SU-DHL-6 (cell line): ENCODE measurements around the gene NAT9.

ENCODE experiments used
- H2AFZ ChIP-seq: fragments of 200-600 bp; sonication (generic); 2 replicates; pipeline ENCODE4 v1.6.1; 2014; ENCODE audit warnings: low read depth, mild to moderate bottlenecking, moderate library complexity, mixed read lengths, antibody characterized with exemption, low read length; ENCODE audit not compliant: severe bottlenecking
- H3F3A ChIP-seq: fragments of 200-600 bp; shearing (Covaris generic); 2 replicates; pipeline ENCODE4 v1.6.0; 2016; ENCODE audit warnings: antibody characterized with exemption, mild to moderate bottlenecking; ENCODE audit not compliant: insufficient read depth
- H3K27ac ChIP-seq: fragments of 200-600 bp; sonication (generic); 2 replicates; pipeline ENCODE4 v1.5.1; 2016; ENCODE audit warnings: low read depth, mild to moderate bottlenecking, low read length, moderate library complexity, mixed read lengths
- H3K27me3 ChIP-seq: fragments of 200-600 bp; sonication (generic), shearing (Covaris generic); 2 replicates; pipeline ENCODE4 v1.6.0; 2014; ENCODE audit warnings: mild to moderate bottlenecking, low read length
- H3K36me3 ChIP-seq: fragments of 200-600 bp; sonication (generic); 2 replicates; pipeline ENCODE4 v1.6.1; 2014; ENCODE audit warnings: mild to moderate bottlenecking, low read length, mixed read lengths
- H3K4me2 ChIP-seq: fragments of 300-600, 200-600 bp; shearing (Covaris generic), sonication (generic); 2 replicates; pipeline ENCODE4 v1.6.0; 2014; ENCODE audit warnings: low read length, low read depth, mild to moderate bottlenecking; ENCODE audit not compliant: poor library complexity, severe bottlenecking
- H3K4me3 ChIP-seq: fragments of 200-600 bp; sonication (generic); 2 replicates; pipeline ENCODE4 v1.5.1; 2014; ENCODE audit warnings: antibody characterized with exemption, low read length, mild to moderate bottlenecking, mixed read lengths; ENCODE audit not compliant: insufficient read depth, poor library complexity, severe bottlenecking
- H3K79me2 ChIP-seq: fragments of 200-600 bp; sonication (generic); 2 replicates; pipeline ENCODE4 v1.6.1; 2014; ENCODE audit warnings: mild to moderate bottlenecking, low read length, moderate library complexity; ENCODE audit not compliant: insufficient read depth
- H3K9ac ChIP-seq: fragments of 200-600 bp; sonication (generic); 2 replicates; pipeline ENCODE4 v1.7.0; 2014; ENCODE audit warnings: mild to moderate bottlenecking, low read length
- H3K9me2 ChIP-seq: fragments of 200-600 bp; sonication (generic); replicated peaks from 2 replicates; pipeline ENCODE4 v1.6.1; 2014; ENCODE audit warnings: low read length; ENCODE audit not compliant: insufficient read depth
- H3K9me3 ChIP-seq: fragments of 200-600 bp; sonication (generic); 2 replicates; pipeline ENCODE4 v1.6.1; 2014; ENCODE audit warnings: low read length, mixed read lengths; ENCODE audit not compliant: insufficient read depth
- H4K20me1 ChIP-seq: fragments of 200-600 bp; sonication (generic); 2 replicates; pipeline ENCODE4 v1.6.1; 2014; ENCODE audit warnings: low read depth, mild to moderate bottlenecking, antibody characterized with exemption, low read length, moderate library complexity, mixed read lengths
- CTCF ChIP-seq: fragments of 200-600 bp; sonication (generic); IDR thresholded peaks from one replicate; pipeline ENCODE4 v1.5.1; 2017; ENCODE audit warnings: antibody characterized with exemption, mild to moderate bottlenecking, low read length, moderate library complexity; ENCODE audit not compliant: insufficient read depth, poor library complexity, severe bottlenecking
- EZH2phosphoT487 ChIP-seq: fragments of 200-600 bp; sonication (generic), shearing (Covaris generic); conservative IDR thresholded peaks from 2 replicates; pipeline ENCODE4 v1.6.1; 2018; ENCODE audit warnings: mild to moderate bottlenecking, antibody characterized with exemption, low read length, moderate library complexity, mixed read lengths

Gene NAT9

GRCh38 chr17:74818291-74818938, 42.3 kb upstream of the NAT9 start:
- Histone ChIP-seq H3K9me3 (no peaks in the 10 kb centered on the region), H3K4me2 (no peak overlapping the region), H4K20me1 (no peaks in the 10 kb centered on the region), H3K27me3 (no peaks in the 10 kb centered on the region), H3K36me3 (no peaks in the 10 kb centered on the region), H2AFZ (no peak overlapping the region), H3K4me3 (no peak overlapping the region), H3K9ac (no peak overlapping the region), H3F3A (no peaks in the 10 kb centered on the region), H3K79me2 (no peaks in the 10 kb centered on the region), H3K27ac (no peak overlapping the region), H3K9me2 (no peaks in the 10 kb centered on the region)
- no peak for TF ChIP-seq CTCF
- no peak for TF ChIP-seq EZH2phosphoT487

DNA sequence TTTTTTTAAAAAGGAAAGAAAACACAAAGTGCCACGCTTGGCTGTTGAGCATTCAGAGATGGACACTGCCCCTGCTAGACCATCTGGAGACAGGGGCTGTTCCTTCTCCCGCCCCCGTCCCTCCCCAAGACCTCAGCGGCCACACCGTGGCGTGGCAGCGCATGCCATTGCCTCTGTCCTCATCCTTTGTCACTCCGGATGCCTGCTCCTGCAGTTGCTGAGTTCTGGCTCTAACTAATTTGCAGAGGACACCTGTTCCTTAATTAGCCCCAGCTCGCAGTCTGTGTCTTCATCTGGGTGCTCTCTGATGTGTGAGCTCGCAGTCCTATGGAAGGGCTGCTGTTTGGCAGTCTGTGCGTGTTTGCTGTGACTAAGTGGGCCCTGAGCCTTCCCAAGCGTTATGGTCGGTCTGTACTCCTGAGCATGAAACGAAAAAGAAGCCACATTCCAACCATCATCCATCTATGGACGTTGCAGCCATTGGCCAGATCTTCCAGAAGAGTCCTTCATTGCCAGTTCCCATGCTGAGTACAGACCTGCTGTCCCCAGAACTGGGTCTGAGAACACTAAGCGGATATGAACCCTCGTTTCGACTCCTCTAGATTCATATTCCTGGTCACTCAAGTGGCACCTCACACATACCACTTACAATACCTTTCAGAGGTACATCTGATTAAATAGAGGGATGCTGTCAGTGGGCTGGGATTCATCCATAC, 40.9 kb upstream of the NAT9 start:
- Histone ChIP-seq H3K9me2 (no peaks in the 10 kb centered on the region), H3F3A (no peaks in the 10 kb centered on the region), H3K36me3 (no peaks in the 10 kb centered on the region), H3K4me3 (no peak overlapping the region), H3K27me3 (no peaks in the 10 kb centered on the region), H4K20me1 (no peaks in the 10 kb centered on the region), H3K27ac (no peak overlapping the region), H3K79me2 (no peaks in the 10 kb centered on the region), H3K9me3 (no peaks in the 10 kb centered on the region), H3K9ac (no peak overlapping the region), H3K4me2 (no peak overlapping the region), H2AFZ (no peak overlapping the region)
- TF ChIP-seq CTCF (no peak), EZH2phosphoT487 (no peak)

- Histone ChIP-seq H3K4me2 (no peak overlapping the region), H3K9me2 (no peaks in the 10 kb centered on the region), H3K9ac (no peak overlapping the region), H3K79me2 (no peaks in the 10 kb centered on the region), H3K27ac (no peak overlapping the region), H3K36me3 (no peaks in the 10 kb centered on the region), H3K4me3 (no peak overlapping the region), H3K27me3 (no peaks in the 10 kb centered on the region), H4K20me1 (no peaks in the 10 kb centered on the region), H2AFZ (no peak overlapping the region), H3K9me3 (no peaks in the 10 kb centered on the region), H3F3A (no peaks in the 10 kb centered on the region)
- TF ChIP-seq CTCF (no peak), EZH2phosphoT487 (no peak)
These were observed 39.6 kb upstream of the NAT9 start for GRCh38 chr17:74815550-74816370.
